Right lobe of liver (tissue), 6 donors: ENCODE results near the gene TMPRSS9. TPM values are rescaled to one million over a fixed set of nuclear protein-coding genes. Genes with fewer than 3 reads are reported as not detected.
A peak's percentile ranks its signal among the peaks of the same experiment; 100 is the strongest.

Experiments used
- ATAC-seq, 4 donors: fragments of 200-7000 bp; cut with Tn5 transposase; one replicate each; pipeline ENCODE4 v1.9.1; 2020; ENCODE audit warnings: mild to moderate bottlenecking in 4 of 4, moderate library complexity in 4 of 4
- DNase-seq, 3 donors: peaks; one replicate each; pipeline ENCODE4 v3.0.0-alpha.2; 2020
- H3K27ac ChIP-seq, 3 donors: fragments of 200-600 bp; one replicate each; pipeline ENCODE4 v1.8.0; 2022
- H3K27me3 ChIP-seq, 2 donors: fragments of 200-600 bp; one replicate each; pipeline ENCODE4 v1.8.0; 2022
- H3K36me3 ChIP-seq, 4 donors: fragments of 200-600 bp; sonication (generic) in 1 of 4; one replicate each; pipeline versions ENCODE4 v1.5.1 to v1.8.0; 2017 to 2022; ENCODE audit warnings: control low read depth in 1 of 4
- H3K4me1 ChIP-seq, 4 donors: fragments of 200-600 bp; sonication (generic) in 1 of 4; one replicate each; pipeline versions ENCODE4 v1.5.1 to v1.8.0; 2017 to 2022; ENCODE audit warnings: control low read depth in 1 of 4
- H3K4me3 ChIP-seq, 3 donors: fragments of 200-600 bp; one replicate each; pipeline ENCODE4 v1.8.0; 2022
- H3K9me3 ChIP-seq, 4 donors: fragments of 200-600 bp; sonication (generic) in 1 of 4; one replicate each; pipeline versions ENCODE4 v1.5.1 to v1.8.0; 2017 to 2022; ENCODE audit warnings: control low read depth in 1 of 4
- POLR2A ChIP-seq: fragments of 450-650 bp; IDR thresholded peaks from one replicate; pipeline ENCODE4 v1.6.1; 2017; ENCODE audit warnings: antibody characterized with exemption, mild to moderate bottlenecking
- WGBS: methylation state at CpG from one replicate; pipeline ENCODE4 v1.1.6; 2018; ENCODE audit warnings: low coverage, low lambda C conversion rate; ENCODE audit not compliant: insufficient coverage; ENCODE audit errors: missing lambda C conversion rate; 5-methylcytosine and 5-hydroxymethylcytosine counted together
- intact Hi-C, 2 donors: fragments of 100-400 bp; cut with DNase I; formaldehyde crosslinking; loops; one replicate each; pipeline versions ENCODE4 v1.11.2 to v1.14.1; 2022
- total RNA-seq, 6 experiments: library from RNA; depleted of rRNA in 2 of 6; stranded (reverse); fragments of >200 nt in 2 of 6; fragmentation: NEBNext Ultra II Directional in 3 of 6; extraction: Animal tissue kit (Norgen Biotek cat#: 25700) in 3 of 6; gene quantifications; one replicate each; pipeline versions ENCODE4 v1.1.0 to v1.2.4, GENCODE V29; 2016 to 2023
- TF ChIP-seq, protein P1 (sequence below), 4 donors: fragments of 200-600 bp in 3 of 4; fragments of 450-650 bp in 1 of 4; IDR thresholded peaks; one replicate each; pipeline versions ENCODE4 v1.5.1 to v1.8.0; 2016 to 2022; ENCODE audit warnings: antibody characterized with exemption in 4 of 4, mild to moderate bottlenecking in 2 of 4
- donor health status: DM: no; HTN: yes; CAD: no.
- donor health status: DM: no; HTN: no; CAD: no.
- donor health status: DM: no; HTN: no; CAD: no.
- donor health status: DM: no; HTN: yes; CAD: no.
- donor health status: DM: no; HTN: yes; CAD: no.

Gene TMPRSS9
- total RNA-seq, 6 experiments from 2014 or later = 0.12 to 6.7 (median 2.9) TPM

DNA sequence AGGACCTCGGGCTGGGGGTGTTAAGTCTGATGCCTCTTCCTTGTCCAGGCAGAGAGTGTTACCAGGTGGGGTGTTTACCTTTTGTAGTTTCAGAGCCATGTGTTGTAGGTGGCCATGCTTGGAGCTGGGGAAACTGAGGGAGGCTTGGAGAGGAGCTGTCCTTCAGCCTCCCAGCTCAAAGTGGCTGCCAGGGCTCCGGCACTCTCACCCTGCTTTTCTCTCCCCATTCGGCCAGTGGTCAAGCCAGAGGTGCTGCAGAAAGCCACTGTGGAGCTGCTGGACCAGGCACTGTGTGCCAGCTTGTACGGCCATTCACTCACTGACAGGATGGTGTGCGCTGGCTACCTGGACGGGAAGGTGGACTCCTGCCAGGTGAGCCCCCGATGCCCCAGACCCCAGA lies 50.0 kb downstream of the TMPRSS9 start:
- DNase-seq (no peak), ATAC-seq (no peak)
- Histone ChIP-seq H3K36me3 (no peaks in the 10 kb centered on the region), H3K4me3 (no peak overlapping the region), H3K27ac (no peak overlapping the region), H3K4me1 (no peaks in the 10 kb centered on the region), H3K27me3 (no peaks in the 10 kb centered on the region), H3K9me3 (no peaks in the 10 kb centered on the region)
- intact Hi-C loops = no loop called here
- TF ChIP-seq POLR2A = no peak
- TF ChIP-seq, protein P1, sequence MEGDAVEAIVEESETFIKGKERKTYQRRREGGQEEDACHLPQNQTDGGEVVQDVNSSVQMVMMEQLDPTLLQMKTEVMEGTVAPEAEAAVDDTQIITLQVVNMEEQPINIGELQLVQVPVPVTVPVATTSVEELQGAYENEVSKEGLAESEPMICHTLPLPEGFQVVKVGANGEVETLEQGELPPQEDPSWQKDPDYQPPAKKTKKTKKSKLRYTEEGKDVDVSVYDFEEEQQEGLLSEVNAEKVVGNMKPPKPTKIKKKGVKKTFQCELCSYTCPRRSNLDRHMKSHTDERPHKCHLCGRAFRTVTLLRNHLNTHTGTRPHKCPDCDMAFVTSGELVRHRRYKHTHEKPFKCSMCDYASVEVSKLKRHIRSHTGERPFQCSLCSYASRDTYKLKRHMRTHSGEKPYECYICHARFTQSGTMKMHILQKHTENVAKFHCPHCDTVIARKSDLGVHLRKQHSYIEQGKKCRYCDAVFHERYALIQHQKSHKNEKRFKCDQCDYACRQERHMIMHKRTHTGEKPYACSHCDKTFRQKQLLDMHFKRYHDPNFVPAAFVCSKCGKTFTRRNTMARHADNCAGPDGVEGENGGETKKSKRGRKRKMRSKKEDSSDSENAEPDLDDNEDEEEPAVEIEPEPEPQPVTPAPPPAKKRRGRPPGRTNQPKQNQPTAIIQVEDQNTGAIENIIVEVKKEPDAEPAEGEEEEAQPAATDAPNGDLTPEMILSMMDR (IDR thresholded peaks at IDR 0.05) = no peak
- no CpG with 5 or more reads among the region's 7 CpGs for WGBS

DNA sequence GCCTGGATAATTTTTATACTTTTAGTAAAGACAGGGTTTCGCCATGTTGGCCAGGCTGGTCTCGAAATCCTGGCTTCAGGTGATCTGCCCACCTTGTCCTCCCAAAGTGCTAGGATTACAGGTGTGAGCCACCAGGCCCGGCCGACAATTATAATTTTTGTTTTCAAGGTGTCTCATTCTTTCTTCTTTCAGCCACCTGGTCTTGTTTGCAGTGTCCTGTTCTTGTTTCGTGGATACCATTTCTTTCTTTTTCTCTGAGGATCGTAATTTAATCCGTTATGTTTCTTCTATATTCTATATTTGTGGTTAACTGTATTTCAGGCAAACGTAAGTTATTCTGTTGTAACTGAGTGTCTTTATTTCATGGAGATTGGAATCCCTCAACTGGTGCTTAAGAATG lies 51.6 kb downstream of the TMPRSS9 start:
- no peak overlapping the region for H3K4me3 ChIP-seq
- no peaks in the 10 kb centered on the region for H3K4me1 ChIP-seq
- TF ChIP-seq, protein P1 (IDR thresholded peaks at IDR 0.05) = no peak
- TF ChIP-seq POLR2A = no peak
- DNase-seq (no peak), ATAC-seq (no peak)
- 74% methylated on average over 8 of the region's 8 CpGs for WGBS
- intact Hi-C loops = no loop called here
- no peaks in the 10 kb centered on the region for H3K36me3 ChIP-seq
- H3K27ac ChIP-seq = no peak overlapping the region
- no peaks in the 10 kb centered on the region for H3K9me3 ChIP-seq
- H3K27me3 ChIP-seq = no peaks in the 10 kb centered on the region

DNA sequence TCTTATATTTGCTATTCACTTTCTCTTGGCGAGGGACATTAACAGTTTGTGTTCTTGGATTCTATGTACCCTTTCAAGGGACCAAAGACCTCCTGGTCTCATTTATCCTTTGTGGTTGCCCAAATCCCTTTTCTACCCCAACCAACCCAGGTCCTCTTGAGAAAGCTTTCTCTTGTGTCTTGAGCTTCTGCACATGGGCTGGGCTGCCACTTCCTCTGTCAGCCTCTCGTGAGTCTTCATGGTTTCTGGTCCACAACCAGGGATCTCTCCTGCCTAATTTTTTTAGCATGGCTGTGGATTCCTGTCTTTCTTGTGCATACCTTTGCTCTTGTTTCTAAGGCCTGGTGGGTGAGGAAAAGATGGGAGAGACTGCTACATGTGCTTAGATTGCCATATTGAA lies 52.4 kb downstream of the TMPRSS9 start:
- intact Hi-C loops = no loop called here

DNA sequence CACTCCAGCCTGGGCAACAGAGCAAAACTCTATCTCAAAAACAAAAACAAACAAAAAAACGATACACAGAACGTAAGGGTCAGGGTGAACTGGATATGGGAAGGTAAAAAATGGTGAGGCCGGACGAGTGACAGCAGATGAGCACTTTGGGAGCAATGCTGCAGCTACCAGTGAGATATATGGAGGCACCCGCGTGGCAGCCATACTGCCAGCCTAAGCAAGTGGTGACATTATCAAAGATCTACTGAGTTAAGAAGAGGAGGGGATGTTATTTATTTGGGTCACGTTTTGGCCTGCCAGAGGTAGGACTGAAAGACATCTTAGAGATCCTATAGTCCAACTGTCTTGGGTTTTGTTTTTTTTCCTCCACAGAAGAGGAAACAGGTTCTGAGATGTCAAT lies 53.1 kb downstream of the TMPRSS9 start:
- no peak for TF ChIP-seq POLR2A
- TF ChIP-seq, protein P1 (IDR thresholded peaks at IDR 0.05) = no peak
- Histone ChIP-seq H3K36me3 (no peaks in the 10 kb centered on the region), H3K4me3 (no peak overlapping the region), H3K27ac (no peak overlapping the region), H3K9me3 (no peaks in the 10 kb centered on the region), H3K4me1 (no peaks in the 10 kb centered on the region), H3K27me3 (no peaks in the 10 kb centered on the region)
- ATAC-seq (no peak), DNase-seq (no peak)
- 44% methylated on average over 6 of the region's 7 CpGs for WGBS
- intact Hi-C loops = no loop called here

More for the DNA sequence above, 52.4 kb downstream of the TMPRSS9 start:
- H3K27ac ChIP-seq = no peak overlapping the region
- no peaks in the 10 kb centered on the region for H3K4me1 ChIP-seq
- H3K9me3 ChIP-seq = no peaks in the 10 kb centered on the region
- 43% methylated on average over 2 of the region's 2 CpGs for WGBS
- no peaks in the 10 kb centered on the region for H3K27me3 ChIP-seq
- ATAC-seq (no peak), DNase-seq (no peak)
- no peaks in the 10 kb centered on the region for H3K36me3 ChIP-seq
- TF ChIP-seq POLR2A = no peak
- TF ChIP-seq, protein P1 (IDR thresholded peaks at IDR 0.05) = no peak
- no peak overlapping the region for H3K4me3 ChIP-seq

DNA sequence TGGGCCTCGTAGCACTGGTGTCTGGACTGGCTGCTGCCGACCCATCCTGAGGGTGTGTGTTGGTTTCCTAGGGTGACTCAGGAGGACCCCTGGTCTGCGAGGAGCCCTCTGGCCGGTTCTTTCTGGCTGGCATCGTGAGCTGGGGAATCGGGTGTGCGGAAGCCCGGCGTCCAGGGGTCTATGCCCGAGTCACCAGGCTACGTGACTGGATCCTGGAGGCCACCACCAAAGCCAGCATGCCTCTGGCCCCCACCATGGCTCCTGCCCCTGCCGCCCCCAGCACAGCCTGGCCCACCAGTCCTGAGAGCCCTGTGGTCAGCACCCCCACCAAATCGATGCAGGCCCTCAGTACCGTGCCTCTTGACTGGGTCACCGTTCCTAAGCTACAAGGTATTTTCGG lies 53.6 kb downstream of the TMPRSS9 start:
- Histone ChIP-seq H3K36me3 (no peaks in the 10 kb centered on the region), H3K9me3 (no peaks in the 10 kb centered on the region), H3K27ac (no peak overlapping the region), H3K4me3 (no peak overlapping the region), H3K4me1 (no peaks in the 10 kb centered on the region), H3K27me3 (no peaks in the 10 kb centered on the region)
- TF ChIP-seq, protein P1 (IDR thresholded peaks at IDR 0.05) = no peak
- no peak for TF ChIP-seq POLR2A
- intact Hi-C loops = no loop called here
- no peak for DNase-seq
- 81% methylated on average over 4 of the region's 16 CpGs for WGBS
- peak in 1 of 4 donors; percentile 3 for ATAC-seq
